HG03196 (cell line): ENCODE data around the gene TMEM9.
A peak's percentile ranks its signal among the peaks of the same experiment; 100 is the strongest.

Experiments
- ATAC-seq: cut with Tn5 transposase; IDR thresholded peaks from one replicate; pipeline ENCODE4 v1.9.1; 2021; ENCODE audit not compliant: unreplicated experiment

Gene TMEM9

DNA sequence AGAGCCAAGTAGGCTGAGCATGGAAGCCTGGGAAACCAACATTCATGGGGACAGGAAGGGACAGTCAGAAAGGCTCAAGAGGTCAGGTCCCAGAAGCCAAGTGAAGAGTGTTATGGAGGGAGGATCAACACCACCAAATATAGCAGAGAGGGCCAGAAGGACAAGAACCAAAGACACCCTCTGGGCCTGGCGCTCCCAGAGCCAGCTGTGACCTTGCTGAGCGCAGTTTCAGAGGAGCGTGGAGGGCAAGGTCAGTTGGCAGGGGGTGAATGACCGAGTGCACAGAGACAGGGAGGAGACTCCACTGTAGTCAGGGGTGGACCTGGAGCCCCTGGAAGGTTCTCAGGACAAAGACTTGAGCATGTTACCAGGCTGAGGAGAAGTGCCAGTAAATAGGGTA is 22.9 kb downstream of the TMEM9 start:
- ATAC-seq = no peak

- no peak for ATAC-seq
Observed at GRCh38 chr1:201128962-201129361, 25.3 kb downstream of the TMEM9 start.

- ATAC-seq = no peak
Observed at GRCh38 chr1:201128476-201128875, 25.8 kb downstream of the TMEM9 start.

DNA sequence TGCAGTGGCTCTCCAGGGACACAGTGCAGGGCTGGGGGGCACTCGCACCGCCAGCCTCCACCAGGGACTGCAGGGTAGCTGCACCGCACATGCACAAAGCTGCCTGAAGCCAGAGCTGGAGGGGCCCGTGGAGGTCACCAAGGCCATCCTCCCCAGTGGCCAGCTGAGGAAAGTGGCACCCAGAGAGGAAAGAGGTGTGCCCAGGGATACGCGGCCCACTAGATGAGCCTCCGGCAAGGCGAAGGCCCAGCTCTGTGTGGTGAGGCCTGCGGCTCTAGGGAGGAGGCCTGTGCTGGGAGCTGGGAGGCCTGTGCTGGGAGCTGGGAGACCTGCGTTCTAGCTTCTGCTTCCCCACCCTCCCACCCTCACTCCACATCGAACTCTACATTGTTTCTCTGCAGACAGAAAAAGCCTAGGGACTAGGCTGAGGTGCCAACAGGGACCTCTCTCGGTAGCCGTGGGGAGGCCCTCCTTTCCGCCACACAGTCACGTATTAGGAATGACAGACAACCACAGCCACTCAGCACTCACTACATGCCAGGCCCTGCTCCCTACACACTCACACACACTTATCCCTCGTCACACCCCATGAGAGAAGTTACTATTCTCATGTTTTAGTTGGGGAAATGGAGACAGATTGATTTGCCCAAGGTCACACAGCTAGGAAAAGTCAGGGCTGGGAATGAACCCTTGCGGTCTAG is 26.4 kb downstream of the TMEM9 start:
- no peak for ATAC-seq

DNA sequence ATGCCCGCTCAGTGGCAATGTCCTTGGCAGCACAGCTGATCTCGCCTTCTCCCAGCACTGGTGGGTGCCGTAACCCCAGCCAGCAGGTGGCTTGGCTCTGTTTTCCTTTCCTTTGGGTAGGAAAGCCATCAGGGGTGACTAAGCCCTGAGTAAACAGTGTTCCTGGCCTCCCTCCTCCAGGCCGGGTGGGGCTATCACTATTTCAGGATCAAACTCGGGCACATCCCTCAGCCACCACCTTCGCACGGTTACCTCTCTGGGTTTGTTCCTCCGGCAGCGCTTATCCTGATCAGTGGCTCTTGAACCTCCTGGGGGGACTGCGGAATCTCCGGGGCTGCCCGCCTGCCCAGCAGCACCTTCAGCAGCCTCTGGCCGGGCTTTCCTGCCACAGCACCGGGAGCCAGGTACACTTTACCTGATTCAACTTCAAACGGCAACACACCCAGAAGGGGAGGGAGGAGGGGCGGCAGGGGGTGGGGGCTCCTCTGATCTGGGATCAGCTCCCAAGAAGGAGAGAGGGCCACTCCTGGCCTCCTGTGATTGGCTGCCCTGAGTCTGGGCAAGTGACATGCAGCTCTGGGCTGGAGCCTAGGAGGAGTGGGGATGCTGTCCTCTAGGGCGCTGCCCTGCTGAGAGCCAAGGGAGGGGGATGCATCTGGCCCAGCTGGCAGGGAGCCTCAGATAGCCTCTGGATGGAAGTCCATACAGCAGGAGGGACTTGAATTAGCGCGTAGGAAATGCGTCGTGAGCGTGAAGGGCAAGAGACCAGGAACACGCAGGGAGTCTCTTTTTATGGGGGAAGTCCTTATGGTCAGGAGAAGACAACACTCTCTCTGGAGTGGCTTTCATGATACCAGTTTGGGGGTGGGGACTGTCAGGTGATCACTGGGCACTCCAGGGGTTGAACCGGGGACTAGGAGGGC is 27.2 kb downstream of the TMEM9 start, which contains the start of gene ASCL5:
ASCL5 (minus strand) TSS at position 353 of the 923 bp plus-strand sequence. CDS start 11,812 bp downstream, outside the sequence.
- no peak for ATAC-seq

DNA sequence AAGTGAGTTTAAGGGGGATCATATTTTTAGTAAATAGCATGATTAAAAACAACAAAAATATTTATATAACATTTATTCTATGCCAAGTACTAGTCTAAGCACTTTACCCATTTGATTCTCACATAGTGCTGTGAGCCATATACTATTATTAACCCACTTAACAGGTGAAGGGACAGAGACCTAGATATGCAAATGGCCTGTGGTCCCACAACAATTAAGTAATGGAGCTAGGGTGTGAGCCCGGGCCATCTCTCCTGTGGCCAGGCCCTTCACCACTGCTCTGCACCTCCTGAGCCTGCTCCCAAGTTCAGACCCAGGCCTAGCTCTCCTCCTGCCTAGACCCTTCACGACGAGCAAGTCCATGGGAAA is 27.8 kb downstream of the TMEM9 start:
- ATAC-seq = no peak

- ATAC-seq = no peak
Observed at GRCh38 chr1:201125800-201126199, 28.5 kb downstream of the TMEM9 start.

DNA sequence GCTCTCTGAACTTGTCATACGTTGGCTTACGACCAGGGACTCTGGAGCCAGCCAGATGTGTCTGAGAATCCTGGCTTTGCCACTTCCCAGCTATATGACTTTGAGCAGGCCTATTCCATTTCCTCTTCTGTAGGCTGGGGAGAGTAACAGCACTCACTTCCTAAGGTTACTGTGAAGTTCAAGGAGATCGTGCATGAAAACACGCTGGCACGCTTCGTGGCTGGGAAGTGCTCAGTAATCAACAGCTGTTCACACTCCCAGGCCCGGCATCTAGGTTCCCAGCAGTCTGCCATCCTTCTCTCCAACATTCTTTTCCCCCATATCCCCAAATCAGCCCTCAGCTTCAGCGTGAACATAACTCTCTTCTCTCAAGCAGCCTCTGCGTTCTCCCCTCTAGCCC is 29.3 kb downstream of the TMEM9 start:
- no peak for ATAC-seq

DNA sequence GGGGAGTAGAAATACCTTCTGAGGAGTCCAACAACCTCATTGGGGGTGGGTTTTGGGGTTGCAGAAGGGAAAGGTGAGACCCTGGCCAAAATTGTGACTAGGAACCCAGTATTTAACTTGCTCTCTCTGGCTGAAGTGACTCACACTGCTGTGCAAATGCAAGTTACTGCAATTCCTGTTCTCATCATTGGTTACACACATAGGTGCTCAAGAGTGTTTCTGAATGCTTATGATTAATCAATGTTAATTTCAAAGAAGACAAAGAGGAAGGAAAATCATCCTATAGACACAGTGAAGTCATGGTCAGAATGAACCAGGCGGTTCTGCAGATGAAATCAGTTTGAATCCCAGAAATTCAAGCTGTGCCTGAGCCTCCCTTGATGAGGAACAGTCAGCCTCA is 30.4 kb downstream of the TMEM9 start:
- ATAC-seq = no peak

- ATAC-seq = no peak
Observed at GRCh38 chr1:201122321-201122957, 31.8 kb downstream of the TMEM9 start.

DNA sequence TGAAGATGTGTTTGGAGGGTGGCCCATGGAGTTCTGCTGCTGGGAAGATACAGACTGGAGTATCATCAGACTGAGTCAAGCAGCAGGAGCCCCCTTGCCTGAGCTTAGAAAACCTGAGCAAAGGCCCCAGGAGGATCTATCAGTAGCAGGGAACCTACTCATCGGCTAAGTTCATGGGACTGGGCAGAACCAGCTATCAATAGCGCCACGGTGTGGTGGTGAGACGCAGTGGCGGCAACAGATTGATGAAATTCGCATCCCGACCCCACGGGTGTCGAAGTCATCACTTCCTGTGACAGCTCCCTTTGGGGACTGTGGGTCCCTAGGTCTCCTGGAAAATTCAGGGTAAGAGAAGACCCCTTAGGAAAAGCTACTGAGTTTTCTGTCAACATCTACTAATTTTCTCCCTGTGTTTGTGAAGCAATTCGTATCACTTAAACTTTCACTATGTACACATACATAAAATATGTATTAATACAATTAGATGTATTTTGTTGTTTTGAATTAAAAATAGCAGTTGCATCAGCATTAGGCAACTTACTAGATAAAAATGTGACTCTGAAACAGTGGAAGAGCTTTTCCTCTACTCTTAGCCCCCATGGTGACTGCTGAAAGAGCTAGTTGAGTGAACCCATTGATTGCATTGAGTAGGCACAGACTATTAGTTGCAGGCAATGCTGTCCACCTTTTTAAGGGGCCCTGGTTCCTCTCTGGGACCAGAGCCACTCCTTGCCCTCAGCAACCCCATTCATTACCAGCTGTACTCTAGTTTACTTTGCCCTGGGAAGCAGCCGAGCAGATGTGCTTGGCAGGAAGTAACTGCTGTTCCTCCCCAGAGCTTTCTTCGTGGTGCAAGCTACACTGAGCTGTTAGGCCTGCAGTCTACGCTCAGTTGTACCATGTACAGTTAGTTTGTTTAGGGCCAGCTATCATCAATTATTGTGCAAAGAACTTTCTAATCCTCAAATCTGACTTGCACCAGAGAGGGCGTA is 34.8 kb downstream of the TMEM9 start:
- ATAC-seq = no peak

DNA sequence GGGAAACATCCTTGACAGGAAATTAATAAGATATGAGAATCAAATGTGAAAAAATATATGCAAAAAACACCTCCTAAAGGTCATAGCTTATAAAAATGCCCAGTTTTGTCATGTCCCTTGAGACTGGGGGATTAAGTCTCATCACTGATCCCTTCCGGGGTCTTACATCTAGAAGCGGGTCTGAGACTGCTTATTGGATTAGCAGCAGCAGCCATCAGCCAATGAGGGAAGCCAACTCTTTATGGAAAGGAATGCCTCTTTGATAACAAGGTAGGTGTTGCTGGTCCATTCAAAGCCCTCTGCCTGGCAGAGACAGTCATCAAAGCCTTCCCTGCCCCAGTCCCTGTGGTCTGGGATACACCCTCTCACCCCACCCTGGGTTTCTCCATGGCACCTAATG is 38.2 kb downstream of the TMEM9 start:
- no peak for ATAC-seq

GRCh38 chr1:201115390-201115937 is 38.8 kb downstream of the TMEM9 start:
- ATAC-seq = no peak

DNA sequence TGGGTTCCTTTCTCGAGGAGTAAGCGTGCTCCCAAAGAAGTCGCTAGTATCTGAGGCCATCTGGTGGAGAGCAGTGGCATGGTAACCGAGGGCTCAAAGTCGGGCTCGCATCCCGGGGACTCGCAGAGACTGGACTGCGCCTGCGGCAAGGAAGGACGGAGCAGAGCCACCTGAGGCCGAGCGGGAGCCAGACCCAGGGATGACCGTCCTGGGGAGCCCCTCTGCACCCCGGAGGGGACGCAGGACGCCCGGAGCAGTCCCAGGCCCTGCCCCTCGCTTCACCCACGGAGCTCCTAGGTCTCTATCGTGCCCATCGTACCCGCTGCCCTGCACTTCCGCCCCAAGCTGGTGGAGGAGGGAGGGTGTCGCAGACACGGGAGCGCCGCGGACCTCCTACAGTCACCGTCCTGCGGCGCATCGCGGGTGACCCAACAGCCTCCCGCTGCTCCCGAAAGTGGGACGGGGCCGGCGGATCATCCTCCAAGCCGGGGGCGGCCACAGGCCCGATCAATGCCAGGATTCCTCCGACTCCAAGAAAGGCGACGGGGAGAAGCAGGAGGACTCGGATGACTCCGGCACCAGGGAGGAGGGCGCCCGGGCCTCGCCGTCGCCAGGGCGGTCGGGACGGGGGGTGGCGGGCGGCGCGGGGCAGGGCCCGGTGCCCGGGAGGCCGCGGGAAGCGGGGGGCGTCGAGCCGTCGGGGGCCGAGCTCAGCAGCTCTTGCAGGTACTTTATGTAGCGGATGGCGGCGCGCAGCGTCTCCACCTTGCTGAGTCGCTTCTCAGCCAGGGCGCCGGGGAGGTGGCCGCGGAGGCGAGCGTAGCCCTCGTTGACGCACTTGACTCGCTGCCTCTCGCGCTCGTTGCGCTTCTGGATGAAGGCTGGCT is 39.8 kb downstream of the TMEM9 start:
- peak; percentile 84 for ATAC-seq

GRCh38 chr1:201113451-201114244 is 40.6 kb downstream of the TMEM9 start:
- no peak for ATAC-seq

- ATAC-seq = no peak
Observed at GRCh38 chr1:201112926-201113325, 41.3 kb downstream of the TMEM9 start.

DNA sequence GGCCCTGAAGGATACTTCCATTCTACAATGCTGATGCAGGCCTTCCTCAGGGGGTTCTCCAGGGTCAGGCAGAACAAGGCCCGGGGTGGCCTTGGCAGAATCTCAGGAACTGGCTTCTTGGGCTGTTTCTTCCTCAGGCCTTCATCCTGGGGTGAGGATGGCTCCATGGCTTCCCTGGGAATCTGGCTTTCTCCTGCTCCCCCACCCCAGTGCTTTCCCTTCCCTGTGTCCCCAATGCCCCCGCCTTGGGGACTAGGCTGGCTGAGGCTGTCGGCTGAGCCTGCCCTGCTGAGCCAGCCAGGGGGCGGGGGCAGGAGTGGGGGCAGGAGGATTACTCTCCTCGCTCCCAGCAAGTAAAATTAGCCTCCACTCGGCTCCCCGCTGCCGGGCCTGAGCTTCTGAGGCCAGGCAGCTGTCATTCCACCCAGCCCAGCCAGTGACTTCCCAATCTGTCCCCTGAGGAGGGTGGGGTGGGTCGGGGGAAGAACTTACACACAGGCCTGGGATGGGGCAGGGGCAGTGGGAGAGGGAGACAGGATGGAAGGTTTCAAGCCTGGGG is 42.0 kb downstream of the TMEM9 start, which contains the start of gene CACNA1S:
CACNA1S (minus strand) TSS at position 254 of the 559 bp plus-strand sequence; CDS start at position 167, 87 bp downstream.
- no peak for ATAC-seq

GRCh38 chr1:201111672-201112071 is 42.6 kb downstream of the TMEM9 start:
- no peak for ATAC-seq
